ENCODE results near the gene P3H1. TPM values are rescaled to one million over a fixed set of nuclear protein-coding genes. Genes with fewer than 3 reads are reported as not detected.

The P3H1 gene
- total RNA-seq, 1 experiment from 2014 or later: 84.8 TPM

GRCh38 chr1:42801832-42802473 is 35.1 kb upstream of the P3H1 start:
- no peak for DNase-seq (ENCODE audit: low read depth, low spot score)
- no peaks in the 10 kb centered on the region for H3K36me3 ChIP-seq (ENCODE audit: control insufficient read depth, insufficient read depth, low read length)
- no peak for ATAC-seq
- peaks cover 2% of the 10 kb centered on the region; the same call in 1 of the 2 replicates for H3K27me3 ChIP-seq (ENCODE audit: control insufficient read depth, insufficient read depth, low read length)
- H3K4me1 ChIP-seq (ENCODE audit: control insufficient read depth, insufficient read depth, low read length): no peaks in the 10 kb centered on the region
- ChIA-PET POLR2A (no interaction called here), CTCF (no interaction called here)
- TF ChIP-seq REST (IDR thresholded peaks at IDR 0.05; ENCODE audit: insufficient read depth in 1 of 2, low read depth in 2 of 2, low read length in 1 of 2): no peak
- TF ChIP-seq SIN3A (IDR thresholded peaks at IDR 0.05; ENCODE audit: borderline replicate concordance, insufficient read depth, low read depth, low read length): no peak
- no peak for TF ChIP-seq POLR2AphosphoS5 (IDR thresholded peaks at IDR 0.05; ENCODE audit: low read depth, low read length)
- no peak for TF ChIP-seq CTCF (IDR thresholded peaks at IDR 0.05)
- TF ChIP-seq TCF7L2 (IDR thresholded peaks at IDR 0.05; ENCODE audit: low read depth, low read length): no peak
- no peak overlapping the region for H3K4me3 ChIP-seq (ENCODE audit: low read depth in 2 of 2, low read length in 2 of 2)
- no peak overlapping the region for H3K27ac ChIP-seq (ENCODE audit: low read length)
- no TSS peak for BruUV-seq (replicated peaks)
- intact Hi-C loops (cut with micrococcal nuclease; ENCODE audit: unreplicated experiment) (no loop called here), in situ Hi-C loops (cut with HindIII; ENCODE audit: low pct_unique_long_range_greater_than_20kb, low sequenced_read_pairs) (no loop called here)
- H3K9me3 ChIP-seq (ENCODE audit: control insufficient read depth, insufficient read depth, low read depth, low read length): no peaks in the 10 kb centered on the region

- in situ Hi-C loops (cut with HindIII; ENCODE audit: low pct_unique_long_range_greater_than_20kb, low sequenced_read_pairs): no loop called here
- peaks cover 2% of the 10 kb centered on the region; the same call in 1 of the 2 replicates for H3K27me3 ChIP-seq (ENCODE audit: control insufficient read depth, insufficient read depth, low read length)
- H3K27ac ChIP-seq (ENCODE audit: low read length): no peak overlapping the region
- no peaks in the 10 kb centered on the region for H3K4me1 ChIP-seq (ENCODE audit: control insufficient read depth, insufficient read depth, low read length)
- DNase-seq (ENCODE audit: low read depth, low spot score) (no peak), ATAC-seq (no peak)
- CTCF ChIA-PET: interaction anchor here (0.8 kb wide), 1 partner anchor 115 kb away, joined by 3 read pairs; no protein-coding TSS in a partner anchor
- intact Hi-C loops (cut with micrococcal nuclease; ENCODE audit: unreplicated experiment): no loop called here
- no peaks in the 10 kb centered on the region for H3K36me3 ChIP-seq (ENCODE audit: control insufficient read depth, insufficient read depth, low read length)
- H3K4me3 ChIP-seq (ENCODE audit: low read depth in 2 of 2, low read length in 2 of 2): no peak overlapping the region
- POLR2A ChIA-PET: no interaction called here
- H3K9me3 ChIP-seq (ENCODE audit: control insufficient read depth, insufficient read depth, low read depth, low read length): no peaks in the 10 kb centered on the region
- TF ChIP-seq SIN3A (IDR thresholded peaks at IDR 0.05; ENCODE audit: borderline replicate concordance, insufficient read depth, low read depth, low read length): no peak
- TF ChIP-seq POLR2AphosphoS5 (IDR thresholded peaks at IDR 0.05; ENCODE audit: low read depth, low read length): no peak
- TF ChIP-seq TCF7L2 (IDR thresholded peaks at IDR 0.05; ENCODE audit: low read depth, low read length): no peak
- no peak for TF ChIP-seq CTCF (IDR thresholded peaks at IDR 0.05)
- no peak for TF ChIP-seq REST (IDR thresholded peaks at IDR 0.05; ENCODE audit: insufficient read depth in 1 of 2, low read depth in 2 of 2, low read length in 1 of 2)
- no TSS peak for BruUV-seq (replicated peaks)
Observed at GRCh38 chr1:42797979-42798378, 31.2 kb upstream of the P3H1 start.
